ENCODE data around the gene OPCML.

The OPCML gene

GRCh38 chr11:132499661-132500060 lies 1032.6 kb downstream of the OPCML start:
- Histone ChIP-seq H3K9me3 (replicated peaks; ENCODE audit: insufficient read depth, low read length) (no peaks in the 10 kb centered on the region), H2AFZ (ENCODE audit: low read length) (no peak overlapping the region), H3K79me2 (ENCODE audit: low read length) (no peaks in the 10 kb centered on the region)

DNA sequence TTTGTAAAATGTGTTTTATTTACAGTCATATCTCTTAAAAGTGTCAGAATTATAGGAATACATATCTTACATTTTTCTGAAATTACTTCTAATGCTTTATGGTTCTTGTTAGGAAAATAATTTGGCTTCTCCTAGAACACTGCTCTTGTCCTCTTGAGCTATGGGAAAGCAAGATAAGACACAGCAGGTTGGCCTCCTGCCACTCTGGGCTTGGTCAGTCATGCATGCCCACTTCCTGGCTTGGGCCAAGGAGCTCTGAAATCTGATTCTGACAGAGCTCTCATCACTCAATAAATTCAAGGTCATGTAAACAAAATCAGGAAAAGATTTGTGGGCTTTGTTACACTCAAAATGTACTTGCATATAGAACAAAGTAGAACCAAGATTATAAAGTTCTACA lies 1036.0 kb downstream of the OPCML start:
- H3K79me2 ChIP-seq (ENCODE audit: low read length): no peaks in the 10 kb centered on the region
- TF ChIP-seq, protein P1, sequence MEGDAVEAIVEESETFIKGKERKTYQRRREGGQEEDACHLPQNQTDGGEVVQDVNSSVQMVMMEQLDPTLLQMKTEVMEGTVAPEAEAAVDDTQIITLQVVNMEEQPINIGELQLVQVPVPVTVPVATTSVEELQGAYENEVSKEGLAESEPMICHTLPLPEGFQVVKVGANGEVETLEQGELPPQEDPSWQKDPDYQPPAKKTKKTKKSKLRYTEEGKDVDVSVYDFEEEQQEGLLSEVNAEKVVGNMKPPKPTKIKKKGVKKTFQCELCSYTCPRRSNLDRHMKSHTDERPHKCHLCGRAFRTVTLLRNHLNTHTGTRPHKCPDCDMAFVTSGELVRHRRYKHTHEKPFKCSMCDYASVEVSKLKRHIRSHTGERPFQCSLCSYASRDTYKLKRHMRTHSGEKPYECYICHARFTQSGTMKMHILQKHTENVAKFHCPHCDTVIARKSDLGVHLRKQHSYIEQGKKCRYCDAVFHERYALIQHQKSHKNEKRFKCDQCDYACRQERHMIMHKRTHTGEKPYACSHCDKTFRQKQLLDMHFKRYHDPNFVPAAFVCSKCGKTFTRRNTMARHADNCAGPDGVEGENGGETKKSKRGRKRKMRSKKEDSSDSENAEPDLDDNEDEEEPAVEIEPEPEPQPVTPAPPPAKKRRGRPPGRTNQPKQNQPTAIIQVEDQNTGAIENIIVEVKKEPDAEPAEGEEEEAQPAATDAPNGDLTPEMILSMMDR (IDR thresholded peaks at IDR 0.05; ENCODE audit: low read length): no peak
- no peak for TF ChIP-seq EZH2 (optimal IDR thresholded peaks at IDR 0.05; ENCODE audit: low read depth, low read length)
- no peak for TF ChIP-seq EZH2phosphoT487 (IDR thresholded peaks at IDR 0.05; ENCODE audit: low read length)
- no peak overlapping the region for H3K4me3 ChIP-seq (ENCODE audit: low read length)
- DNase-seq: no peak
- H3K9me2 ChIP-seq (replicated peaks; ENCODE audit: insufficient read depth, low read length): no peaks in the 10 kb centered on the region
- no peak overlapping the region for H2AFZ ChIP-seq (ENCODE audit: low read length)
- H3K27ac ChIP-seq (ENCODE audit: low read length): no peak overlapping the region
- no peaks in the 10 kb centered on the region for H3F3A ChIP-seq (ENCODE audit: insufficient read depth, low read length)
- no peak overlapping the region for H3K4me2 ChIP-seq (ENCODE audit: low read depth, low read length)
- H3K9ac ChIP-seq (ENCODE audit: low read length): no peak overlapping the region
- H3K4me1 ChIP-seq (ENCODE audit: low read length): no peaks in the 10 kb centered on the region
- H3K27me3 ChIP-seq (replicated peaks; ENCODE audit: insufficient read depth, low read length): no peaks in the 10 kb centered on the region
- no peaks in the 10 kb centered on the region for H3K36me3 ChIP-seq (replicated peaks; ENCODE audit: insufficient read depth, low read length)
- H3K9me3 ChIP-seq (replicated peaks; ENCODE audit: insufficient read depth, low read length): no peaks in the 10 kb centered on the region
- no peaks in the 10 kb centered on the region for H4K20me1 ChIP-seq (ENCODE audit: insufficient read depth, low read length)

More at GRCh38 chr11:132499661-132500060, 1032.6 kb downstream of the OPCML start:
- no peak overlapping the region for H3K4me3 ChIP-seq (ENCODE audit: low read length)
- H3K9ac ChIP-seq (ENCODE audit: low read length): no peak overlapping the region
- H3K36me3 ChIP-seq (replicated peaks; ENCODE audit: insufficient read depth, low read length): no peaks in the 10 kb centered on the region
- H3K4me2 ChIP-seq (ENCODE audit: low read depth, low read length): no peak overlapping the region
- TF ChIP-seq EZH2 (optimal IDR thresholded peaks at IDR 0.05; ENCODE audit: low read depth, low read length) (no peak), EZH2phosphoT487 (IDR thresholded peaks at IDR 0.05; ENCODE audit: low read length) (no peak)
- TF ChIP-seq, protein P1 (IDR thresholded peaks at IDR 0.05; ENCODE audit: low read length): no peak
- no peaks in the 10 kb centered on the region for H3K9me2 ChIP-seq (replicated peaks; ENCODE audit: insufficient read depth, low read length)
- H3K27ac ChIP-seq (ENCODE audit: low read length): no peak overlapping the region
- H3F3A ChIP-seq (ENCODE audit: insufficient read depth, low read length): no peaks in the 10 kb centered on the region
- H3K27me3 ChIP-seq (replicated peaks; ENCODE audit: insufficient read depth, low read length): no peaks in the 10 kb centered on the region
- no peaks in the 10 kb centered on the region for H4K20me1 ChIP-seq (ENCODE audit: insufficient read depth, low read length)
- no peaks in the 10 kb centered on the region for H3K4me1 ChIP-seq (ENCODE audit: low read length)
- no peak for DNase-seq

DNA sequence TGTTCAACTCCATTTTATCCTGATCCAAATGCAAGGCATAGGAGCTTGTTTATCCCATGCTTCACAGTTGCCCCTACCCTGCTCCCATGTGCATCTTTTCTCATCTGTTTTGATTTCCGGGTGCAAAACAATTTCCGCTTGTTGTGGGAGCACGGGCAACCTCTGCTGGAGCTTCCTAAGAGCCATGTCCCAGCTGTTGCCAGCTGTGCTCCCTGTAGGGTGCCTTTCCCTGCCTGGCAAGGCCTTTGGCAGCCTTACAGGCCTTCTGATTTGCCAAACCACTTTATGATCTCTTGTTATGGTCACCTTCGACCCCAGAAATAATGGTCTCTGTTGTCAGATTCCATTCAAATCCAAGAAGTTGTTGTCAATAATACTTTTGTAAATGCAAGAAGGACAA lies 1038.5 kb downstream of the OPCML start:
- no peak overlapping the region for H3K27ac ChIP-seq (ENCODE audit: low read length)
- no peak overlapping the region for H3K4me3 ChIP-seq (ENCODE audit: low read length)
- no peaks in the 10 kb centered on the region for H3K27me3 ChIP-seq (replicated peaks; ENCODE audit: insufficient read depth, low read length)
- DNase-seq: no peak
- no peak overlapping the region for H2AFZ ChIP-seq (ENCODE audit: low read length)
- H3K79me2 ChIP-seq (ENCODE audit: low read length): no peaks in the 10 kb centered on the region
- H3K36me3 ChIP-seq (replicated peaks; ENCODE audit: insufficient read depth, low read length): no peaks in the 10 kb centered on the region
- no peaks in the 10 kb centered on the region for H4K20me1 ChIP-seq (ENCODE audit: insufficient read depth, low read length)
- H3K9ac ChIP-seq (ENCODE audit: low read length): no peak overlapping the region
- no peak overlapping the region for H3K4me2 ChIP-seq (ENCODE audit: low read depth, low read length)
- H3F3A ChIP-seq (ENCODE audit: insufficient read depth, low read length): no peaks in the 10 kb centered on the region
- TF ChIP-seq EZH2phosphoT487 (IDR thresholded peaks at IDR 0.05; ENCODE audit: low read length): no peak
- no peaks in the 10 kb centered on the region for H3K9me2 ChIP-seq (replicated peaks; ENCODE audit: insufficient read depth, low read length)
- no peaks in the 10 kb centered on the region for H3K4me1 ChIP-seq (ENCODE audit: low read length)
- H3K9me3 ChIP-seq (replicated peaks; ENCODE audit: insufficient read depth, low read length): no peaks in the 10 kb centered on the region

DNA sequence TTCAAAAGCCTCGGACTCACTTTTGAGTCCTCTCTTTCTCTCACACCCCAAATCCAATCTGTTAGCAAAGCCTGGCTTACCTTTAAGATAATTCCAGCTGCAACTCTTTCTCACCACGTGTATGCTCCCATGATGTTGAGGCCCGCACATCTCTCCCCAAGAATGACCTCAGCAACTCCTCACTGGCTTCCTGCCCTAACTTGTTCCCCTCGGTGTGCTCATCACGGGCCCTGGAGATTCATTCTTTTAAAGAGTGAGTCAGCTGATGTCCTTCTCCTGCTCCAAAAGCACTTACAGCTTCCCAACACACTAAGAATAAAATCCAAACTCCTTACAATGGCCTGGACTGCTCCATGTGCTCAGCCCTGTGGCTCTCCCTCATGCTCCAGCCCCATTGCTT lies 1041.3 kb downstream of the OPCML start:
- H4K20me1 ChIP-seq (ENCODE audit: insufficient read depth, low read length): no peaks in the 10 kb centered on the region
- no peak overlapping the region for H3K9ac ChIP-seq (ENCODE audit: low read length)
- no peak overlapping the region for H3K27ac ChIP-seq (ENCODE audit: low read length)
- no peak overlapping the region for H3K4me2 ChIP-seq (ENCODE audit: low read depth, low read length)
- no peaks in the 10 kb centered on the region for H3K9me3 ChIP-seq (replicated peaks; ENCODE audit: insufficient read depth, low read length)
- TF ChIP-seq EZH2 (optimal IDR thresholded peaks at IDR 0.05; ENCODE audit: low read depth, low read length) (no peak), EZH2phosphoT487 (IDR thresholded peaks at IDR 0.05; ENCODE audit: low read length) (no peak)
- TF ChIP-seq, protein P1 (IDR thresholded peaks at IDR 0.05; ENCODE audit: low read length): no peak
- no peak overlapping the region for H3K4me3 ChIP-seq (ENCODE audit: low read length)
- H3K27me3 ChIP-seq (replicated peaks; ENCODE audit: insufficient read depth, low read length): no peaks in the 10 kb centered on the region
- H3F3A ChIP-seq (ENCODE audit: insufficient read depth, low read length): no peaks in the 10 kb centered on the region
- no peaks in the 10 kb centered on the region for H3K9me2 ChIP-seq (replicated peaks; ENCODE audit: insufficient read depth, low read length)
- no peak for DNase-seq
- no peaks in the 10 kb centered on the region for H3K79me2 ChIP-seq (ENCODE audit: low read length)
- H3K36me3 ChIP-seq (replicated peaks; ENCODE audit: insufficient read depth, low read length): no peaks in the 10 kb centered on the region
- H2AFZ ChIP-seq (ENCODE audit: low read length): no peak overlapping the region
- H3K4me1 ChIP-seq (ENCODE audit: low read length): no peaks in the 10 kb centered on the region
